ENCODE data around the gene ASAP3.

DNA sequence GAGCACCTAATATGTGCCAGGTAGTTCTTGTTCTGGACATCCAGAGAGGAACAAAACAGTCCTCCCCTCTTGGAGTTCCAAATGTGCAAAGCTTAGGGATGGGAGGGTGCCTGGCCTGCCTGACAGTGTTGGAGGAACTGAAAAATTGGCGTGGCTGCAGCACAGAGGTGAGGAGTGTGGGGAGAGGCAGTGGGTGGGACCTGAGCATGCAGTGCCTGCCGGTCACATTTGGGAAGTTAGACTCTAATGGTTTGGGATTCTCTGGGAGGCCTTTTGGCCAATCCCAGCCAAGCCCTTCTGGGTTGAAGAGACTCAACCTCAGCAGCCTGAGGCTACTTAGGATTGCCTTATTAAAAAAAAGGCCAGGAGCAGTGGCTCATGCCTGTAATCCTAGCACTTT lies 57.2 kb downstream of the ASAP3 start:
- TF ChIP-seq, protein P1, sequence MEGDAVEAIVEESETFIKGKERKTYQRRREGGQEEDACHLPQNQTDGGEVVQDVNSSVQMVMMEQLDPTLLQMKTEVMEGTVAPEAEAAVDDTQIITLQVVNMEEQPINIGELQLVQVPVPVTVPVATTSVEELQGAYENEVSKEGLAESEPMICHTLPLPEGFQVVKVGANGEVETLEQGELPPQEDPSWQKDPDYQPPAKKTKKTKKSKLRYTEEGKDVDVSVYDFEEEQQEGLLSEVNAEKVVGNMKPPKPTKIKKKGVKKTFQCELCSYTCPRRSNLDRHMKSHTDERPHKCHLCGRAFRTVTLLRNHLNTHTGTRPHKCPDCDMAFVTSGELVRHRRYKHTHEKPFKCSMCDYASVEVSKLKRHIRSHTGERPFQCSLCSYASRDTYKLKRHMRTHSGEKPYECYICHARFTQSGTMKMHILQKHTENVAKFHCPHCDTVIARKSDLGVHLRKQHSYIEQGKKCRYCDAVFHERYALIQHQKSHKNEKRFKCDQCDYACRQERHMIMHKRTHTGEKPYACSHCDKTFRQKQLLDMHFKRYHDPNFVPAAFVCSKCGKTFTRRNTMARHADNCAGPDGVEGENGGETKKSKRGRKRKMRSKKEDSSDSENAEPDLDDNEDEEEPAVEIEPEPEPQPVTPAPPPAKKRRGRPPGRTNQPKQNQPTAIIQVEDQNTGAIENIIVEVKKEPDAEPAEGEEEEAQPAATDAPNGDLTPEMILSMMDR (IDR thresholded peaks at IDR 0.05; ENCODE audit: insufficient read depth, low read length, poor library complexity, severe bottlenecking) = no peak
- TF ChIP-seq EZH2phosphoT487 (conservative IDR thresholded peaks at IDR 0.05; ENCODE audit: low read length) = no peak

All from SU-DHL-6 (cell line).